HAP-1 (cell line): ENCODE data around the gene CHGA.

ENCODE experiments used
- DNase-seq, 2 experiments: peaks; one replicate each; pipeline ENCODE4 v3.0.0-alpha.2; 2016 to 2020; ENCODE audit warnings: low spot score in 2 of 2
- H3K27me3 ChIP-seq: fragments of 250-450 bp; sonication (Bioruptor Pico); 2 replicates; pipeline ENCODE4 v1.5.1; 2020; ENCODE audit warnings: low read depth, mild to moderate bottlenecking, moderate library complexity
- H3K36me3 ChIP-seq: fragments of 250-450 bp; sonication (Bioruptor Pico); replicated peaks from 2 replicates; pipeline ENCODE4 v1.5.1; 2020; ENCODE audit warnings: mild to moderate bottlenecking
- H3K4me1 ChIP-seq: fragments of 250-450 bp; sonication (Bioruptor Pico); 2 replicates; pipeline ENCODE4 v1.5.1; 2020; ENCODE audit warnings: mild to moderate bottlenecking
- H3K4me3 ChIP-seq: fragments of 250-450 bp; sonication (Bioruptor Pico); 2 replicates; pipeline ENCODE4 v1.5.1; 2020; ENCODE audit warnings: mild to moderate bottlenecking, moderate library complexity
- H3K9me3 ChIP-seq: fragments of 250-450 bp; sonication (Bioruptor Pico); 2 replicates; pipeline ENCODE4 v1.5.1; 2020; ENCODE audit warnings: mild to moderate bottlenecking, moderate library complexity
- in situ Hi-C: fragments of 300-500 bp; cut with MboI; formaldehyde crosslinking; loops from 3 replicates; pipeline ENCODE4 v1.14.3; 2020; ENCODE audit warnings: low sequenced_read_pairs, inconsistent platforms, mixed read lengths

Gene CHGA, protein sequence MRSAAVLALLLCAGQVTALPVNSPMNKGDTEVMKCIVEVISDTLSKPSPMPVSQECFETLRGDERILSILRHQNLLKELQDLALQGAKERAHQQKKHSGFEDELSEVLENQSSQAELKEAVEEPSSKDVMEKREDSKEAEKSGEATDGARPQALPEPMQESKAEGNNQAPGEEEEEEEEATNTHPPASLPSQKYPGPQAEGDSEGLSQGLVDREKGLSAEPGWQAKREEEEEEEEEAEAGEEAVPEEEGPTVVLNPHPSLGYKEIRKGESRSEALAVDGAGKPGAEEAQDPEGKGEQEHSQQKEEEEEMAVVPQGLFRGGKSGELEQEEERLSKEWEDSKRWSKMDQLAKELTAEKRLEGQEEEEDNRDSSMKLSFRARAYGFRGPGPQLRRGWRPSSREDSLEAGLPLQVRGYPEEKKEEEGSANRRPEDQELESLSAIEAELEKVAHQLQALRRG

DNA sequence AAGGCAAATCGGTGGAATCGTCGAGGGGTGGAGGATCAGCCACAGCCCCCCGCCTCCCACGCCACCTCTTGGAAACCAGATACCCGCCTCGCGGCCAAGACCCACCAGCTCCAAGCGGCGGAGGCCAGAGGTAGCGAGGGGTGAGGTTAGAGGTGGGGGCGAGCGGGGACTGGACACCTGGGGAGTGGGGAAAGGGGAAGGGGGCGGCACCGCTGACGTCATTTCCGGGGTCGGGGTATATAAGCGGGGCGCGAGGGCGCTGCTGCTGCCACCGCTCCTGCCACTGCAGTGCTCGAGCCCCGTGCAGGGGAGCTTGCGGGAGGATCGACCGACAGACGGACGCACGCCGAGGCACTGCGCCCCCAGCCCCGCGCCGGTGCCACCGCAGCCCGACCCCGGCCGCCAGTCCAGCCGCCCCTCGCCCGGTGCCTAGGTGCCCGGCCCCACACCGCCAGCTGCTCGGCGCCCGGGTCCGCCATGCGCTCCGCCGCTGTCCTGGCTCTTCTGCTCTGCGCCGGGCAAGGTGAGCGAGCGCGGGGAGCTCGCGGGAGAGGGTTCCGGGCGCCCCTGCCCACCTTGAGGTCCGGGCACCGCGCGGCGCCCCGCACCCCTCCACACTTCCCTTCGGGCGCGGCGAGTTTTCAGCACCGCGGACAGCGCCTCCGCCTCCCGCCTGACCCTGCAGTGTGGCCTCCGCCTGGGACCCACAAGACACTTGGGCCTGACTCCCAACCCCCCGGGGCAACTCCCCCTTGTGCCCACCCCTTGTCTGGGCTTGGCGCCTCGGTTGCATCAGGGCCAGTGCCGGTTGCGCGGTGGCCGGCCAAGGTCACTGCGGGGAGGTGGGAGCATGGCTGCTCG, at the start of gene CHGA:
Gene CHGA (plus strand): TSS at position 268 of the 861 bp plus-strand sequence. CDS start 210 bp downstream, at position 478.
- Histone ChIP-seq H3K9me3 (no peaks in the 10 kb centered on the region), H3K4me1 (no peaks in the 10 kb centered on the region), H3K4me3 (no peak within 1 kb of the TSS), H3K27me3 (no peaks in the 10 kb centered on the region), H3K36me3 (no peaks in the 10 kb centered on the region)
- in situ Hi-C loops: no loop called here
- peak; percentile 35 to 83 for DNase-seq

DNA sequence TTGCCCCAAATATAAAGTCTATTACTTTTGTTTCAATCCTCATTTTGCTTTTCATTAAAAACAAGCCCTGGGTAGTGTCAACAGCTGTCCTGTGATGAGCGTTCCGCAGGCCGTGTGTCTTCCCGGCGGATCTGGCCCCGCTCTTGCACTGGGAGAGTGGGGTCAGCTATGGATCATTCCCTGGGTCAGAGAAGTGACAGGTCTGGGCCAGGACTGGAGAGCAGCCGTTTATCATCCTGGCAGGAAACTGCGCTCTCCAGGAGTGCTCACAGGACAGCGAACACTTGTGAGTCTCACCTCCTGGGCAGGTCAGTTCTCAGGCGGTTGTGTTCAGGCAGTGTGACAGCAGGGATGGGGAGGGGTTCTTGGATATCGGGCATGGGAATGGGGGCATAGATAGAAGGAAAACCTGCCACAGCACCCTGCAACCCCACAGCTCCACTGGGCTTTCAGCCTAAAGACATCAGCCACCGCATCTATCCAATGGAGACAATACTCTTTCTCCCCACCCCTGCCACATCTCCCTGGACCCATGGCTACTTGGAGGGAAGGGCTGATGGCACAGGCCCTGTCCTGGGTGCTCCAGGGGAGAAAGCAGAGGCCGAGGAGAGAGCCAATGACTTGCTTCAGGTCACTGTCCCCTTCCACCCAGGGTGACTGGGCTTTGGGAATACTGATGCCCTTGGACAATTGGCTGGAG, 47.8 kb upstream of the CHGA start:
- Histone ChIP-seq H3K9me3 (no peaks in the 10 kb centered on the region), H3K4me3 (no peak overlapping the region), H3K36me3 (no peaks in the 10 kb centered on the region), H3K27me3 (peaks cover 2% of the 10 kb centered on the region; the same call in 1 of the 2 replicates), H3K4me1 (no peaks in the 10 kb centered on the region)
- DNase-seq: no peak
- in situ Hi-C loops: no loop called here

DNA sequence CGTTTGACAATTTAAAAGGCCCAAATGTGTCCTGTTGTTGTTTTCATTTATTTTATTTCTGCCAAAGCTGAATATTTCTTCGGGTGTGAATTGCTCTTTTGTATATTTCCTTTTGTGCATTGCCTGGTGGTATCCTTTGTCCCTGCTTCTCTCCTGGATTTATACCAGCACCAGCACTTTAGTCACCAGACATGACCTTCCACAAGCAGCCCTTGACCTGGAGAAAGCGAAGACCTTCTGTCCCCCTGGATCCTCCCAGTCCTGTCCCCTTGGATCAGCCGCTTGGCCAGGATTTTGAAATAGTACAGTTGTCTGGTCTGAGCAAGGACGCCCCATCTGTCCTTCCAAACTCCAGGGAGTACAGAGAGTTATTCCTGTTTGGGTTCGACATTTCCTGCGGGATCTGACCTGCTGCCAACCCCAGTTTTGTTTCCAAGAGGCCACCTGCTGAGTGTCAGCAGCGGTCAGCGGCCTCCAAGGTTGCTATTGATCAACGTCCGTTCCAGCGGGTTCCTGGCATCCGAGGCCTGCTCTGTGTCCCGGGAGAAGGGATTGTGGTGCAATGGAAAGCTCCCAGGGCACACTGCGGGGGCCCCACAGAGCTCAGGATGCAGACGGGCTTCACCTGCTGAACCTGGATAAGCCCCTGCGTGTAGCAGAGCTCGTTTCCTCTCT, 45.1 kb upstream of the CHGA start:
- in situ Hi-C loops: no loop called here
- no peak for DNase-seq
- peaks cover 2% of the 10 kb centered on the region for H3K27me3 ChIP-seq
- H3K4me1 ChIP-seq: no peaks in the 10 kb centered on the region
- H3K4me3 ChIP-seq: no peak overlapping the region
- no peaks in the 10 kb centered on the region for H3K36me3 ChIP-seq
- H3K9me3 ChIP-seq: no peaks in the 10 kb centered on the region

DNA sequence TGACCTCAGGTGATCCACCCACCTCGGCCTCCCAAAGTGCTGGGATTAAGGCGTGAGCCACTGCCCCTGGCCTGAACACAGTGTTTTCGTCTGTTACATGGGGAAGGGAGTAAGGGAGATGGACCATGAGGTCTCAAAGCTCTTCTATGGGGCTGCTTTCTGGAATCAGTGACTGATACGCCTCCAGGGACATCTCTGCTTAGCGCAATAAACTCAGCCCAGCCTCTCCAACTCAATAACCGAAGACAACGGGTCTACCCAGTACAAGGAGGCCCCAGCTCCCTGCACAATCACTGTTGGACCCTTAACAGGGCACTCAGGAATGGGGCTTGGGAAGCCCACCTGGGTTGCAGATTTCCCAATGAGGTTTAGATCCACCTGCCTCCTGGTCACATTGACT, 42.6 kb upstream of the CHGA start:
- H3K27me3 ChIP-seq: peaks cover 4% of the 10 kb centered on the region
- DNase-seq: no peak

DNA sequence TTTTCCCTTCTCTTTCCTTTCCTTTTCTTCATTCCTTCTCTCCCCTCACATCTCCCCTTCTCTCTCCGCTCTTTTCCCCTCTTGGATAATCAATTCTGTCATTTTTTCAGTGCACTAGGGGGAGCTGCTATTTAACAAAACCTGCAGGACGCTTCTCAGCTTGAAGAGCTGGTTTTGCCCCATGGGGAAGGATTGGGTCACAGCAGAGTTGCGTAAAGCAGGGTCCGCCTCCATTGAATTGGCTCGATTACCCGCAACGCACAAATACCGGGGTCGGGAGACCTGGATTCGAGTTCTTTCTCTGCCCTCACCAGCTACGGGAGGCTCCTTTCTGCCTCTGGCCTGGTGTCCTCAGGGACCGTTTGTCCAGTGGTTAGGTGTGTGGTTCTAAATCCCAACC, 42.1 kb upstream of the CHGA start:
- Histone ChIP-seq H3K4me1 (no peaks in the 10 kb centered on the region), H3K9me3 (no peaks in the 10 kb centered on the region), H3K36me3 (no peaks in the 10 kb centered on the region), H3K4me3 (no peak overlapping the region), H3K27me3 (peaks cover 3% of the 10 kb centered on the region; the same call in 1 of the 2 replicates)
- DNase-seq: no peak
- in situ Hi-C loops: no loop called here

More for the DNA sequence above, 42.6 kb upstream of the CHGA start:
- Histone ChIP-seq H3K9me3 (no peaks in the 10 kb centered on the region), H3K36me3 (no peaks in the 10 kb centered on the region), H3K4me1 (no peaks in the 10 kb centered on the region), H3K4me3 (no peak overlapping the region)
- in situ Hi-C loops: no loop called here

DNA sequence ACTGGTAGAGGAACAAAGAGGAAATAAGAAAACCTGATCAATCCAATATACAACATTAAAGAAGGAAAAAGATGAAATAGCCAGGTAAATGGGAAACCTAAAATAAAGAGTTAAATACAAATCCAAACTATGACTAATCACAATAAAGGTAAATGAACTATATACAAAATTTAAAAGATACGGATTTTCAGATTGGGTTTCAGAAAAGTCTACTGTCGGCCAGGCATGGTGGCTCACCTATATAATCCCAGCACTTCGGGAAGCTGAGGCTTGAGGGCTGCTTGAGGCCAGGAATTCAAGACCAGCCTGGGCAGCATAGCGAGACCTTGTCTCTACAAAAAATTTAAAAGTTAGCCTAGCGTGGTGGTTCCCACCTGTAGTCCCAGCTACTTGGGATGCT, 39.9 kb upstream of the CHGA start:
- in situ Hi-C loops: no loop called here
- Histone ChIP-seq H3K27me3 (peaks cover 3% of the 10 kb centered on the region; the same call in 1 of the 2 replicates), H3K36me3 (no peaks in the 10 kb centered on the region), H3K4me1 (no peaks in the 10 kb centered on the region), H3K9me3 (no peaks in the 10 kb centered on the region), H3K4me3 (no peak overlapping the region)
- DNase-seq: no peak

DNA sequence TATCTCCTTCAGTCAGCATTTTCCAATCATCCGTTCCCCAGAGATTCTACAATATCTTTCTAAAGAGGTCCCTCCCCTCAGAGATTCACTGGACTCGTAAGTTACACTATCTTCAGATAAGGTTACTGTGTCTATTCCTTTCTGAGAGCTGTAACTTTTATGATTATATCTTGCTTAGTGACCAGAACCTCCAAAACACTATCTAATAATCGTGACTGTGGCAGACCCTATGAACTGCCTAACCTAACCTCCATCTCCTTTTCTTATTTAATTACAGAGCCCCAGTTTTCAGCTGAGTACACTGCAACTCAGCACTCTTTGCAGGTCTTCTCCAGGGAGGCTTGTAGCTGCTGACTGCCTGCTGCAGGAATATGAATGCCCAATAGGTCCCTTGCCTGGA, 38.5 kb upstream of the CHGA start:
- H3K4me1 ChIP-seq: no peaks in the 10 kb centered on the region
- peaks cover 3% of the 10 kb centered on the region; the same call in 1 of the 2 replicates for H3K27me3 ChIP-seq
- in situ Hi-C loops: no loop called here

DNA sequence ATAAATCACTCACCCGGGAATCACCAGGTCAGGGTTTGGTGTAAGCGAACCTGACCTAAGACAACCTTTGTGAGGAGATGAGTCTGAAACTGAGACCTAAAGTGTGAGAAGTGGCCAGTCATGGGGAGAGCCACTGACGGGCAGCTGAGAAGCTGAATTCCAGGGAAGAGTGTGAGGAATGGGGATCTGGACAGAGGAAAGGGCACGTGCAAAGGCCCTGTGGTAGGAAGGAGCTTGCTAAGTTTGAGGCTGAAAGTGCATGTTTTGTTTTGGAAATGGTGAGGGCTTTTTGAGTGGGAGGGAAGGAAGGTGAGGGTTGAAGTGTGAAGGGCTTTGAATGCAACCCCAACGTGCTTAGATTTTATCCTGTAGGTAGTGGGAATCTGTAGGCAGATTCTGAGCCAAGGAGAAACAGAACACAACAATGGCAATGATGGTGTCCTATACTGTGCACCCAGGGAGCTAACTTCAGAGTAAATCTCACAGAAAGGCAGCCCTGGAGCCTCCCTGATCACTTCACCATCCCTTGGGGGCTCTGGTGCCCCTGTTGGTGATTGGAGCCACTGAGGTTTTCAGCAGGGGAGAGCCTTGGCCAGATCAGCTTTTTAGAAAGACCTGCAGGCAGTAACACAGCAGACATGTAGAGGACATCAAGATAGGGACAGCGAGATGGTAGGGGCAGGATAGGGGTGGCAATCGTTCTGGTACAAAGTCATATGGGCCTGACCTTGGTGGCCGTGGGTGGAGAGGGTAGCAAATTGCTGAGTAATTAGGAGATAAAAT, 37.5 kb upstream of the CHGA start:
- Histone ChIP-seq H3K9me3 (no peaks in the 10 kb centered on the region), H3K4me1 (no peaks in the 10 kb centered on the region), H3K4me3 (no peak overlapping the region), H3K36me3 (no peaks in the 10 kb centered on the region), H3K27me3 (peaks cover 3% of the 10 kb centered on the region; the same call in 1 of the 2 replicates)
- DNase-seq: no peak
- in situ Hi-C loops: no loop called here

More for the DNA sequence above, 38.5 kb upstream of the CHGA start:
- no peak for DNase-seq
- H3K4me3 ChIP-seq: no peak overlapping the region
- no peaks in the 10 kb centered on the region for H3K36me3 ChIP-seq
- no peaks in the 10 kb centered on the region for H3K9me3 ChIP-seq

DNA sequence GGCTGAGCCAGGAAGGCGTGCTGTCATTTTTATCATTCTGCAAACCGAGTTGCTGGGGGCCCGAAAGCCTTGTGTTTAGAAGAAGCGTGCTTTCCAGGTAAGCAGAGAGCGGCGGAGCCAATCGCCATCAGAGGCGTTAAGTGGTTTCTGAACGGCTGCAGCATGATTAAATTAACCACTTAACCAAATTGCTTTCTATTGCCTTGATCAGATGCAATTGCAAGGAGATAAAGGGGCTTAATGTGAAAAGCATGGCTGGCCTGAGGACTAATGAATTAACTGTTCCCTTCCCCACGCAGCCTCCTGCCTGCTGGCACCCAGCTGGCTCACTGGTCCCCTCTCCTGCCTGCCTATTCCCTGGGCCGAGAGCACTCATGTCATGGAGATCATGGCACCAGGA, 36.6 kb upstream of the CHGA start:
- H3K9me3 ChIP-seq: no peaks in the 10 kb centered on the region
- no peak for DNase-seq
- in situ Hi-C loops: no loop called here
- H3K4me3 ChIP-seq: no peak overlapping the region
- no peaks in the 10 kb centered on the region for H3K4me1 ChIP-seq
- no peaks in the 10 kb centered on the region for H3K36me3 ChIP-seq
- peaks cover 3% of the 10 kb centered on the region; the same call in 1 of the 2 replicates for H3K27me3 ChIP-seq

DNA sequence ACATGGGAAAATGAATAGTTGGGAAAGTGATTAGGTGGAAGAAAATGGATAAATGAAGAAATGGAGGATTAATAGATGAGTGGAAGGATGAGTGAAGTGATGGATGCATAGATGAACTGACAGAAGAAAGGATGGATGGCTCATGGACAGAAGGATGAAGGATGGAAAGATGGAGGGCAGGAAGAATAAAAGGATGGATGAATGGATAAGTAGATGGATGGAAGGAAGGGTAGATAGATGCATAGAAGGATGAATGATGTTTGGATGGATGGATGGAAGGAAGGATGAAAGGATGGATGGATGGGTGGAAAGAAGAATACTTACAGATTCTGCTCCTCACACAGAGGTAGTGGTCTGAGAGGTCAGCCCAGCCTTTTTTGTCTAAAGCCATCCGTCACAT, 35.8 kb upstream of the CHGA start:
- Histone ChIP-seq H3K36me3 (no peaks in the 10 kb centered on the region), H3K4me1 (no peaks in the 10 kb centered on the region), H3K4me3 (no peak overlapping the region), H3K27me3 (0 out of 2 replicates have a peak, but pooled peaks cover 3% of the 10 kb centered on the region), H3K9me3 (no peaks in the 10 kb centered on the region)
- DNase-seq: no peak
- in situ Hi-C loops: no loop called here

DNA sequence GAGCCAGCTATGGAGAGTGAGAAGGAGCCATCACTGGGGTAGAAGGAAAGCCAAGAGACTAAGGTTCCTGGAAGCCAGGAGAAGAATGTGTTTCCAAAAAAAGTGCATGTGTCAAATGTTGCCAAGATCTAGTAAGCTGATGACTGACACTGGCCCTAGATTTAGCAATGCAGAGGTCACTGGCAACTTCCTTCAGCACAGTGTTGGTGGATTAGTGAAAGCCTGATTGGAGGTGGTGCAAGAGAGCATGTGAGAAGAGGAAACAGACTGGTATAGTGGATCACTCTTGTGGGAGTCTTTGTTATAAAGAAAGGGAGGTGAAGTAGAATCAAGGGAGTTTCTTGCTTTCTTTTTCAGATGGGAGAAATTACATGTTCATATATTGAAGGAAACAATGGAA, 34.1 kb upstream of the CHGA start:
- Histone ChIP-seq H3K27me3 (no peaks in the 10 kb centered on the region), H3K9me3 (no peaks in the 10 kb centered on the region), H3K4me1 (no peaks in the 10 kb centered on the region), H3K4me3 (no peak overlapping the region), H3K36me3 (no peaks in the 10 kb centered on the region)
- in situ Hi-C loops: no loop called here
- DNase-seq: no peak

DNA sequence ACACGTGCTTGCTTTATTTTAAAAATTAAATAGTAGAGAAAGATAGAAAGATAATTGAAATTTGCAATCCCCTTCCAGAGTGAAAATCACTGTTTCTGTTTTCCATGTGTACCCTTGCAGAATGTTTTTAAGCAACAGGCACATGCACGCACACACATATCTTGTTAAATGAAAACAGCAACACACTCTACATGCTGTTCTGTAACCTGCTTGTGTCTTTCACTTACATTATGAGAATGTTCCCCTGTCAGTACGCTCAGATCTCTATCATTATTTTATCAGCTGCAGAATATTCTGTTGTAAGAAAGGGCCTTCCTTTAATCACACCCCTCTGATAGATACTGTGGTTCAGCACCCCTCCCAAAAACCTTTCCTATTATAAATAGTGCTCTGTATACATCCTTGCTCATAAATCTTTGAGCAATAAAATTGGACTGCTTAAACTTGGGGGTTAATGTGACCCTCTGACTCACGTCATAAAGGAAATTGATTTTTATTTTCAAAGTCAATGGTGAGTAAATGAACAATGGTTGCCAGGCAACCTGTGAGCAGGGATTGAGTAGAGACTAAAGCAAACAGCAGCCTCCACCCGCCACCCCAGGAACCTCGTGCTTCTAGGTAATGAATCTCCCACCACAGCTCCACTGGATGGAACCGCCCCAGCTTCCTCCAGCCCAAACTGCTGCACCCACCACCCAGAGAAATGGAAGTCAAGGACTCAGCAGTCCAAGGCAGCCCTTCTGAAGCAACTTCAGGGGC, 31.9 kb upstream of the CHGA start:
- Histone ChIP-seq H3K4me3 (no peak overlapping the region), H3K9me3 (no peaks in the 10 kb centered on the region), H3K36me3 (no peaks in the 10 kb centered on the region), H3K4me1 (no peaks in the 10 kb centered on the region), H3K27me3 (no peaks in the 10 kb centered on the region)
- DNase-seq: no peak
- in situ Hi-C loops: no loop called here
